HepG2 (cell line): ENCODE results near the gene PRADC1. TPM values are rescaled to one million over a fixed set of nuclear protein-coding genes. Genes with fewer than 3 reads are reported as not detected.

Experiments
- ATAC-seq: fragments of 200-7000 bp; cut with Tn5 transposase; 3 replicates; pipeline ENCODE4 v1.9.1; 2020; ENCODE audit warnings: mild to moderate bottlenecking, moderate library complexity
- BruUV-seq: library from RNA; stranded (reverse); fragments of 400-500 nt; replicated peaks from 2 replicates; lab custom pipeline; 2021; lab: Mats Ljungman, UMichigan
- CTCF ChIA-PET: fragments of 300-600 bp; formaldehyde crosslinking; extraction: SDS; loops from one replicate; lab custom pipeline; 2021; ENCODE audit warnings: low total read pairs, inconsistent platforms, low intra/inter-chr PET ratio; lab: Yijun Ruan, JAX
- POLR2A ChIA-PET: fragments of 350-600 bp; sonication (Branson Sonifier 250); formaldehyde crosslinking; loops from one replicate; lab custom pipeline; 2020; ENCODE audit warnings: antibody characterized with exemption, inconsistent platforms; lab: Yijun Ruan, JAX
- DNase-seq: peaks from one replicate; pipeline ENCODE4 v3.0.0-alpha.2; 2015; ENCODE audit warnings: low spot score
- FAIRE-seq: peaks from 3 replicates; lab custom pipeline; 2011; peaks lifted over from hg19 to GRCh38; lab: Jason Lieb, UNC
- H2AFZ ChIP-seq: one replicate; pipeline ENCODE4 v1.6.1; 2011; ENCODE audit warnings: low read length, inconsistent platforms
- H3K27ac ChIP-seq: fragments of 300-600 bp; 3 replicates; pipeline ENCODE4 v1.8.0; 2011; ENCODE audit warnings: mixed run types, mild to moderate bottlenecking, mixed read lengths, low read length, inconsistent platforms; ENCODE audit not compliant: insufficient read depth; ENCODE audit errors: extremely low read length
- H3K27me3 ChIP-seq, 2 experiments: fragments of 200-600 bp in 1 of 2; 2 replicates in 1 of 2; 3 replicates in 1 of 2; pipeline versions ENCODE4 v1.6.0 to v1.8.0; 2011; ENCODE audit warnings: low read length in 2 of 2, mild to moderate bottlenecking in 2 of 2, moderate library complexity in 2 of 2, inconsistent platforms in 1 of 2; ENCODE audit not compliant: insufficient read depth in 2 of 2, control insufficient read depth in 1 of 2
- H3K36me3 ChIP-seq, 2 experiments: fragments of 200-600 bp in 1 of 2; replicated peaks in 1 of 2; 2 replicates in 1 of 2; 3 replicates in 1 of 2; pipeline versions ENCODE4 v1.5.1 to v1.8.0; 2011; ENCODE audit warnings: low read length in 2 of 2, inconsistent platforms in 1 of 2; ENCODE audit not compliant: insufficient read depth in 2 of 2, control insufficient read depth in 1 of 2
- H3K4me1 ChIP-seq: 2 replicates; pipeline ENCODE4 v1.5.1; 2012; ENCODE audit warnings: low read length, inconsistent platforms; ENCODE audit not compliant: insufficient read depth
- H3K4me2 ChIP-seq: 2 replicates; pipeline ENCODE4 v1.6.0; 2011; ENCODE audit warnings: low read depth, low read length, inconsistent platforms
- H3K4me3 ChIP-seq, 3 experiments: fragments of 200-600 bp in 1 of 3; sonication (generic), shearing (Covaris generic) in 1 of 3; replicated peaks in 1 of 3; 2 replicates each; pipeline ENCODE4 v1.5.1; 2011 to 2016; ENCODE audit warnings: low read length in 3 of 3, inconsistent platforms in 2 of 3, low read depth in 2 of 3, mild to moderate bottlenecking in 2 of 3, control low read depth in 1 of 3, mixed read lengths in 1 of 3; ENCODE audit not compliant: insufficient read depth in 1 of 3
- H3K79me2 ChIP-seq: one replicate; pipeline ENCODE4 v1.6.1; 2011; ENCODE audit warnings: low read length, inconsistent platforms; ENCODE audit not compliant: insufficient read depth
- H3K9ac ChIP-seq: 2 replicates; pipeline ENCODE4 v1.6.0; 2011; ENCODE audit warnings: mild to moderate bottlenecking, low read depth, low read length, inconsistent platforms; ENCODE audit not compliant: insufficient read depth
- H3K9me3 ChIP-seq: 2 replicates; pipeline ENCODE4 v1.5.1; 2012; ENCODE audit warnings: mild to moderate bottlenecking, low read length
- H4K20me1 ChIP-seq: 2 replicates; pipeline ENCODE4 v1.6.0; 2011; ENCODE audit warnings: inconsistent platforms, mild to moderate bottlenecking, low read length, moderate library complexity; ENCODE audit not compliant: insufficient read depth
- ETV5 ChIP-seq: IDR thresholded peaks from 2 replicates; pipeline ENCODE4 v1.6.1; 2018; ENCODE audit warnings: missing biosample characterization, missing genetic modification reagents, inconsistent platforms, borderline replicate concordance
- MAFK ChIP-seq, 2 experiments: IDR thresholded peaks in 1 of 2; conservative IDR thresholded peaks in 1 of 2; 2 replicates each; pipeline ENCODE4 v1.6.1; 2011; ENCODE audit warnings: improper control_type of control experiment in 2 of 2, low read length in 2 of 2
- RBM22 ChIP-seq: fragments of 200-400 bp; formaldehyde crosslinking; optimal IDR thresholded peaks from 2 replicates; pipeline ENCODE3; 2017; ENCODE audit warnings: mild to moderate bottlenecking, low read length, moderate library complexity
- SETDB1 ChIP-seq: sonication (generic); formaldehyde crosslinking; IDR thresholded peaks from 2 replicates; pipeline ENCODE4 v1.5.1; 2020; ENCODE audit warnings: missing genetic modification reagents, mild to moderate bottlenecking, borderline replicate concordance
- WGBS: methylation state at CpG from one replicate; pipeline ENCODE4 v1.1.6; 2017; ENCODE audit warnings: low lambda C conversion rate; 5-methylcytosine and 5-hydroxymethylcytosine counted together
- in situ Hi-C: cut with HindIII; loops from 2 replicates; pipeline ENCODE4 v1.10.0; 2017; ENCODE audit warnings: low pct_unique_long_range_greater_than_20kb; ENCODE audit not compliant: extremely low pct_ligation_motif_present
- intact Hi-C: fragments of 100-400 bp; cut with micrococcal nuclease; formaldehyde crosslinking; loops from one replicate; pipeline ENCODE4 v1.10.0; 2022; ENCODE audit not compliant: unreplicated experiment
- polyA plus RNA-seq, 8 experiments: library from polyadenylated mRNA; depleted of rRNA in 3 of 8; stranded (reverse) in 7 of 8; unstranded in 1 of 8; fragments of >200 nt; fragmentation: Illumina TruSeq in 4 of 8; extraction: Trizol in 4 of 8; gene quantifications; 2 replicates each; pipeline versions ENCODE4 v1.2.1 to v1.2.3, GENCODE V29; 2011 to 2016; ENCODE audit warnings: low read depth in 4 of 8, missing spikeins in 1 of 8, mixed read lengths in 1 of 8; ENCODE audit not compliant: insufficient read depth in 1 of 8
- total RNA-seq, 5 experiments: library from RNA; depleted of rRNA; stranded (reverse); fragments of >200 nt; fragmentation: Illumina TruSeq; extraction: Trizol; gene quantifications; 2 replicates each; pipeline ENCODE4 v1.2.3, GENCODE V29; 2016; ENCODE audit warnings: low read depth in 1 of 5
- TF ChIP-seq, protein P1 (sequence below): sonication (generic); formaldehyde crosslinking; IDR thresholded peaks from 2 replicates; pipeline ENCODE4 v1.5.0; 2020; ENCODE audit warnings: mild to moderate bottlenecking, missing genetic modification reagents, borderline replicate concordance

Gene PRADC1
- total and polyA plus RNA-seq, 2 of the 13 experiments (the other 11 are each of a cell fraction or from before 2014, with no cell fraction given), result 12.1 to 37.2 TPM

DNA sequence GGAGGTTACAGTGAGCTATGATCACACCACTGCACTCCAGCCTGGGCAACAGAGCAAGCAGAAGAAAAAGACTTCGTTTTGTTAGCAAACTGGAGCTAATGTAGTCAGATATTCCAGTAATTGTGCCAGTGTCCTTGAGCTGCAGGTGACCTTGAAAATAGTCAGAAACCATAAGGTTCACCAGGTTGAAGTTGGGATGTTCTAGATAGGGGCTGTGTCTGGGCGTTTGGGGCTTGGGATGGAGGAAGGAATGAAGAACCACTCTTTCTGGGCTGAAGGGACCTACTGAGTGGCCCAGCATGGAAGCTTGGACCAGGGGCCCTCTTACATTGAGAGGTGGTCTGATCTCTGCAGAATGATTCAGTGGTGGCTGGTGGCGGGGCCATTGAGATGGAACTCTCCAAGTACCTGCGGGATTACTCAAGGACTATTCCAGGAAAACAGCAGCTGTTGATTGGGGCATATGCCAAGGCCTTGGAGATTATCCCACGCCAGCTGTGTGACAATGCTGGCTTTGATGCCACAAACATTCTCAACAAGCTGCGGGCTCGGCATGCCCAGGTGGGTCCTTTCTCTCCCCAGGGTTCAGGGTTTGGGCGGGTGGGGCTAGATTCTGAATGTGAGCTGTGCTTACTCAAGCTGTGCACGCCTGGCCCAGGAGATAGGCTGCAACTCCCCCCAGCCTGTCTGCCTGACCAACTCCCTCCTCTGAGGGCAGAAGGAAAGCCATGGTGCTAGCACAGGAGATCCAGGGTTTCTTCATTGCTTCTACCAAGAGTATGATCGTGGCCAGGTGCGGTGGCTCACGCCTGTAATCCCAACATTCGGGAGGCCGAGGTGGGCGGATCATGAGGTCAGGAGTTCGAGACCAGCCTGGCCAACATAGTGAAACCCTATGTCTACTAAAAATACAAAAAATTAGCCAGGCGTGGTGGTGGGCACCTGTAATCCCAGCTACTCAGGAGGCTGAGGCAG, 18.1 kb upstream of the PRADC1 start:
- Histone ChIP-seq H3K4me1 (peaks cover 30% of the 10 kb centered on the region), H2AFZ (no peak overlapping the region), H3K9me3 (no peaks in the 10 kb centered on the region), H3K4me3 (no peak overlapping the region), H3K36me3 (peaks cover 50 to 78% of the 10 kb centered on the region in 2 experiments), H3K27me3 (no peaks in the 10 kb centered on the region), H3K9ac (no peak overlapping the region), H4K20me1 (peaks cover 6% of the 10 kb centered on the region; the same call in 1 of the 2 replicates), H3K79me2 (no peaks in the 10 kb centered on the region), H3K27ac (no peak overlapping the region), H3K4me2 (no peak overlapping the region)
- ChIA-PET CTCF (no interaction called here), POLR2A (interaction anchor here (0.7 to 2.5 kb wide), 6 partner anchors 9 to 38 kb away, joined by 3 to 7 read pairs (median 4); partner anchors contain the start of gene CCT7)
- DNase-seq, result no peak
- ATAC-seq, result no peak
- TF ChIP-seq SETDB1, result no peak
- no peak for TF ChIP-seq ETV5 (CRISPR knock-in tag)
- TF ChIP-seq, protein P1, sequence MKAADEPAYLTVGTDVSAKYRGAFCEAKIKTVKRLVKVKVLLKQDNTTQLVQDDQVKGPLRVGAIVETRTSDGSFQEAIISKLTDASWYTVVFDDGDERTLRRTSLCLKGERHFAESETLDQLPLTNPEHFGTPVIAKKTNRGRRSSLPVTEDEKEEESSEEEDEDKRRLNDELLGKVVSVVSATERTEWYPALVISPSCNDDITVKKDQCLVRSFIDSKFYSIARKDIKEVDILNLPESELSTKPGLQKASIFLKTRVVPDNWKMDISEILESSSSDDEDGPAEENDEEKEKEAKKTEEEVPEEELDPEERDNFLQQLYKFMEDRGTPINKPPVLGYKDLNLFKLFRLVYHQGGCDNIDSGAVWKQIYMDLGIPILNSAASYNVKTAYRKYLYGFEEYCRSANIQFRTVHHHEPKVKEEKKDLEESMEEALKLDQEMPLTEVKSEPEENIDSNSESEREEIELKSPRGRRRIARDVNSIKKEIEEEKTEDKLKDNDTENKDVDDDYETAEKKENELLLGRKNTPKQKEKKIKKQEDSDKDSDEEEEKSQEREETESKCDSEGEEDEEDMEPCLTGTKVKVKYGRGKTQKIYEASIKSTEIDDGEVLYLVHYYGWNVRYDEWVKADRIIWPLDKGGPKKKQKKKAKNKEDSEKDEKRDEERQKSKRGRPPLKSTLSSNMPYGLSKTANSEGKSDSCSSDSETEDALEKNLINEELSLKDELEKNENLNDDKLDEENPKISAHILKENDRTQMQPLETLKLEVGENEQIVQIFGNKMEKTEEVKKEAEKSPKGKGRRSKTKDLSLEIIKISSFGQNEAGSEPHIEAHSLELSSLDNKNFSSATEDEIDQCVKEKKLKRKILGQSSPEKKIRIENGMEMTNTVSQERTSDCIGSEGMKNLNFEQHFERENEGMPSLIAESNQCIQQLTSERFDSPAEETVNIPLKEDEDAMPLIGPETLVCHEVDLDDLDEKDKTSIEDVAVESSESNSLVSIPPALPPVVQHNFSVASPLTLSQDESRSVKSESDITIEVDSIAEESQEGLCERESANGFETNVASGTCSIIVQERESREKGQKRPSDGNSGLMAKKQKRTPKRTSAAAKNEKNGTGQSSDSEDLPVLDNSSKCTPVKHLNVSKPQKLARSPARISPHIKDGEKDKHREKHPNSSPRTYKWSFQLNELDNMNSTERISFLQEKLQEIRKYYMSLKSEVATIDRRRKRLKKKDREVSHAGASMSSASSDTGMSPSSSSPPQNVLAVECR (CRISPR knock-in tag), result 0 out of 2 replicates have a peak, but pooled peaks have one; percentile 14
- no peak for TF ChIP-seq MAFK (conservative IDR thresholded peaks at IDR 0.05 in 1 of 2, IDR thresholded peaks at IDR 0.05 in 1 of 2; ENCODE audit: low read length in 2 of 2)
- TF ChIP-seq RBM22, result peak; percentile 80
- WGBS, result 95% methylated on average over 16 of the region's 17 CpGs
- no peak for FAIRE-seq
- no TSS peak for BruUV-seq
- intact Hi-C loops, result no loop called here
- in situ Hi-C loops, result no loop called here
